H1 (cell line): ENCODE measurements around the gene PIAS1. TPM values are rescaled to one million over a fixed set of nuclear protein-coding genes. Genes with fewer than 3 reads are reported as not detected.

Experiments
- CTCF ChIA-PET: fragments of 300-600 bp; sonication (Branson Sonifier 250); formaldehyde crosslinking; loops from one replicate; lab custom pipeline; 2021; ENCODE audit not compliant: partially characterized antibody; lab: Charles Lee
- POLR2A ChIA-PET: fragments of 300-600 bp; sonication (Branson Sonifier 250); formaldehyde crosslinking; loops from one replicate; lab custom pipeline; 2021; ENCODE audit warnings: inconsistent platforms; ENCODE audit not compliant: partially characterized antibody; lab: Charles Lee
- DNase-seq, 2 experiments: peaks; one replicate each; pipeline versions ENCODE4 v3.0.0 to v3.0.0-alpha.2; 2010 to 2022; ENCODE audit warnings: low spot score in 2 of 2, low read depth in 1 of 2, mixed read lengths in 1 of 2
- FAIRE-seq: peaks from 2 replicates; lab custom pipeline; 2011; peaks lifted over from hg19 to GRCh38; lab: Jason Lieb, UNC
- H2AFZ ChIP-seq: 2 replicates; pipeline ENCODE4 v1.8.1; 2012; ENCODE audit warnings: low read length, inconsistent platforms
- H2AK5ac ChIP-seq: 2 replicates; pipeline ENCODE4 v1.6.1; 2013; ENCODE audit warnings: low read depth, low read length
- H2BK120ac ChIP-seq: replicated peaks from 2 replicates; pipeline ENCODE3; 2013; ENCODE audit warnings: low read depth, low read length, inconsistent platforms
- H2BK12ac ChIP-seq: 2 replicates; pipeline ENCODE4 v1.6.1; 2013; ENCODE audit warnings: low read depth, low read length
- H2BK15ac ChIP-seq: 2 replicates; pipeline ENCODE4 v1.6.1; 2013; ENCODE audit warnings: low read length
- H2BK20ac ChIP-seq: 2 replicates; pipeline ENCODE4 v1.6.1; 2013; ENCODE audit warnings: low read length
- H2BK5ac ChIP-seq: 2 replicates; pipeline ENCODE4 v1.6.1; 2013; ENCODE audit warnings: low read depth, low read length
- H3K14ac ChIP-seq: 2 replicates; pipeline ENCODE4 v1.6.1; 2013; ENCODE audit warnings: inconsistent platforms; ENCODE audit not compliant: insufficient read length
- H3K18ac ChIP-seq: 2 replicates; pipeline ENCODE4 v1.6.1; 2013; ENCODE audit warnings: low read length; ENCODE audit errors: extremely low read depth
- H3K23ac ChIP-seq: 2 replicates; pipeline ENCODE4 v1.6.1; 2013; ENCODE audit warnings: inconsistent platforms; ENCODE audit not compliant: insufficient read length
- H3K23me2 ChIP-seq: 2 replicates; pipeline ENCODE4 v1.6.1; 2013; ENCODE audit warnings: low read depth, low read length
- H3K27ac ChIP-seq: 2 replicates; pipeline ENCODE4 v1.6.1; 2011; ENCODE audit warnings: low read depth, low read length, inconsistent platforms
- H3K27me3 ChIP-seq, 4 experiments: replicated peaks in 1 of 4; 1 replicate in 1 of 4; 2 replicates in 3 of 4; pipeline versions ENCODE4 v1.6.1 to v1.8.1; 2011 to 2013; ENCODE audit warnings: low read length in 3 of 4, mild to moderate bottlenecking in 3 of 4, inconsistent platforms in 2 of 4, mixed read lengths in 2 of 4, moderate library complexity in 1 of 4; ENCODE audit not compliant: control insufficient read depth in 3 of 4, insufficient read depth in 3 of 4; ENCODE audit errors: extremely low read depth in 1 of 4
- H3K36me3 ChIP-seq, 4 experiments: 2 replicates each; pipeline versions ENCODE4 v1.6.1 to v1.8.1; 2011 to 2013; ENCODE audit warnings: mild to moderate bottlenecking in 4 of 4, low read length in 3 of 4, moderate library complexity in 2 of 4, control low read depth in 1 of 4, inconsistent platforms in 1 of 4; ENCODE audit not compliant: insufficient read depth in 4 of 4, control insufficient read depth in 2 of 4
- H3K4ac ChIP-seq: replicated peaks from 2 replicates; pipeline ENCODE3; 2013; ENCODE audit warnings: low read length, low read depth, mixed read lengths, inconsistent platforms; ENCODE audit not compliant: insufficient read length
- H3K4me1 ChIP-seq, 4 experiments: replicated peaks in 1 of 4; 1 replicate in 1 of 4; 2 replicates in 3 of 4; pipeline versions ENCODE4 v1.6.1 to v1.8.1; 2011 to 2013; ENCODE audit warnings: low read length in 3 of 4, inconsistent platforms in 2 of 4, mixed read lengths in 1 of 4; ENCODE audit not compliant: insufficient read depth in 4 of 4, control insufficient read depth in 3 of 4
- H3K4me2 ChIP-seq, 2 experiments: 2 replicates each; pipeline versions ENCODE4 v1.6.1 to v1.8.1; 2011 to 2013; ENCODE audit warnings: low read depth in 2 of 2, low read length in 2 of 2, control low read depth in 1 of 2, inconsistent platforms in 1 of 2, mild to moderate bottlenecking in 1 of 2; ENCODE audit not compliant: insufficient read depth in 1 of 2
- H3K4me3 ChIP-seq, 4 experiments: fragments of 200-600, 300-600 bp in 1 of 4; sonication (generic), shearing (Covaris generic), sonication (Bioruptor Twin) in 1 of 4; 2 replicates each; pipeline versions ENCODE4 v1.5.1 to v1.8.1; 2011 to 2016; ENCODE audit warnings: low read length in 4 of 4, low read depth in 3 of 4, control low read depth in 2 of 4, inconsistent platforms in 2 of 4, mild to moderate bottlenecking in 2 of 4, mixed read lengths in 1 of 4, moderate library complexity in 1 of 4; ENCODE audit not compliant: insufficient read depth in 2 of 4; ENCODE audit errors: extremely low read depth in 1 of 4
- H3K56ac ChIP-seq: replicated peaks from 2 replicates; pipeline ENCODE3; 2013; ENCODE audit warnings: low read depth, mild to moderate bottlenecking, mixed read lengths, low read length, inconsistent platforms; ENCODE audit not compliant: insufficient read length
- H3K79me1 ChIP-seq: 2 replicates; pipeline ENCODE4 v1.6.1; 2013; ENCODE audit warnings: low read depth, low read length, control low read depth
- H3K79me2 ChIP-seq, 2 experiments: 2 replicates each; pipeline versions ENCODE4 v1.6.1 to v1.8.1; 2012 to 2013; ENCODE audit warnings: low read length in 2 of 2, mild to moderate bottlenecking in 2 of 2, inconsistent platforms in 1 of 2; ENCODE audit not compliant: insufficient read depth in 2 of 2, control insufficient read depth in 1 of 2
- H3K9ac ChIP-seq, 4 experiments: replicated peaks in 1 of 4; 1 replicate in 1 of 4; 2 replicates in 3 of 4; pipeline versions ENCODE4 v1.6.1 to v1.8.1; 2011 to 2013; ENCODE audit warnings: low read depth in 3 of 4, low read length in 3 of 4, control low read depth in 2 of 4, mild to moderate bottlenecking in 2 of 4, moderate library complexity in 2 of 4, inconsistent platforms in 1 of 4; ENCODE audit errors: extremely low read depth in 1 of 4
- H3K9me3 ChIP-seq, 2 experiments: 2 replicates each; pipeline versions ENCODE4 v1.6.1 to v1.8.1; 2012 to 2013; ENCODE audit warnings: mild to moderate bottlenecking in 2 of 2, moderate library complexity in 2 of 2, control low read depth in 1 of 2, inconsistent platforms in 1 of 2, low read depth in 1 of 2, low read length in 1 of 2, mixed read lengths in 1 of 2; ENCODE audit not compliant: insufficient read depth in 2 of 2
- H4K20me1 ChIP-seq, 2 experiments: replicated peaks in 1 of 2; 2 replicates each; pipeline versions ENCODE3 to v1.8.1; 2011 to 2013; ENCODE audit warnings: inconsistent platforms in 2 of 2, low read length in 2 of 2, mild to moderate bottlenecking in 1 of 2; ENCODE audit not compliant: insufficient read depth in 2 of 2, control insufficient read depth in 1 of 2
- H4K5ac ChIP-seq: 2 replicates; pipeline ENCODE4 v1.6.1; 2013; ENCODE audit warnings: low read length, low read depth, mixed read lengths, inconsistent platforms; ENCODE audit not compliant: insufficient read length
- H4K8ac ChIP-seq: 2 replicates; pipeline ENCODE4 v1.8.0; 2013; ENCODE audit warnings: mild to moderate bottlenecking, moderate library complexity, low read length, inconsistent platforms; ENCODE audit not compliant: insufficient read depth; ENCODE audit errors: extremely low read depth
- H4K91ac ChIP-seq: replicated peaks from 2 replicates; pipeline ENCODE3; 2013; ENCODE audit warnings: low read length, mixed read lengths, inconsistent platforms; ENCODE audit not compliant: insufficient read length
- TCF12 ChIP-seq: IDR thresholded peaks from 2 replicates; pipeline ENCODE4 v1.6.1; 2011; ENCODE audit warnings: low read depth, mild to moderate bottlenecking, low read length
- WGBS, 2 experiments: shearing (Covaris generic) in 1 of 2; methylation state at CpG; one replicate each; pipeline versions ENCODE4 v1.1.6 to v1.1.7; 2013 to 2015; ENCODE audit warnings: low lambda C conversion rate in 2 of 2, mixed read lengths in 2 of 2, inconsistent platforms in 1 of 2, low coverage in 1 of 2, missing lambda C conversion rate in 1 of 2; ENCODE audit not compliant: insufficient replicate concordance in 2 of 2, insufficient coverage in 1 of 2, insufficient read length in 1 of 2; ENCODE audit errors: extremely low coverage in 1 of 2, missing lambda C conversion rate in 1 of 2; 5-methylcytosine and 5-hydroxymethylcytosine counted together
- polyA plus RNA-seq, 7 experiments: library from polyadenylated mRNA; depleted of rRNA in 3 of 7; stranded (reverse) in 5 of 7; unstranded in 2 of 7; fragments of >200 nt in 5 of 7; fragments of 200-250 nt in 2 of 7; gene quantifications; 1 replicate in 5 of 7; 2 replicates in 1 of 7; 4 replicates in 1 of 7; pipeline versions ENCODE4 v1.2.1 to v1.2.3, GENCODE V29; 2011 to 2013; ENCODE audit warnings: missing spikeins in 2 of 7, mixed read lengths in 2 of 7
- total RNA-seq: library from RNA; stranded (reverse); fragmentation: NEBNext Ultra II Directional; extraction: Animal tissue kit (Norgen Biotek cat#: 25700); gene quantifications from 2 replicates; pipeline ENCODE4 v1.2.1, GENCODE V29; 2021

Gene PIAS1
- total and polyA plus RNA-seq, 2 of the 8 experiments (the other 6 are each of a cell fraction or from before 2014, with no cell fraction given): 30.8 to 34.5 TPM

GRCh38 chr15:68224108-68224507, 170.0 kb downstream of the PIAS1 start:
- no peak for TF ChIP-seq TCF12
- POLR2A ChIA-PET: interaction anchor here (1.4 to 2.3 kb wide), 4 partner anchors 10 to 117 kb away, joined by 3 to 11 read pairs (median 6); no protein-coding TSS in a partner anchor
- peaks cover 37% of the 10 kb centered on the region for H3K79me1 ChIP-seq
- H3K23me2 ChIP-seq: peaks cover 8% of the 10 kb centered on the region; the same call in 1 of the 2 replicates
- H3K9me3 ChIP-seq: peaks cover 0 to 15% of the 10 kb centered on the region in 2 experiments; a peak in 2 of 4 replicates
- DNase-seq: no peak
- H2AK5ac ChIP-seq: no peak overlapping the region
- peaks cover 0 to 16% (median 7%) of the 10 kb centered on the region in 4 experiments; a peak in 4 of 8 replicates for H3K36me3 ChIP-seq
- H3K79me2 ChIP-seq: peaks cover 33 to 77% of the 10 kb centered on the region in 2 experiments
- CTCF ChIA-PET: interaction anchor here (0.7 to 2.1 kb wide), 3 partner anchors 13 to 338 kb away, joined by 3 to 7 read pairs (median 3); no protein-coding TSS in a partner anchor
- no peak overlapping the region for H2BK5ac ChIP-seq
- no peak overlapping the region for H3K4me3 ChIP-seq
- no peak overlapping the region for H3K27ac ChIP-seq
- no peak overlapping the region for H3K14ac ChIP-seq
- H2BK120ac ChIP-seq: no peak overlapping the region
- no peaks in the 10 kb centered on the region for H3K27me3 ChIP-seq
- no peak overlapping the region for H4K8ac ChIP-seq
- peaks cover 4 to 13% of the 10 kb centered on the region in 2 experiments for H4K20me1 ChIP-seq
- H3K4ac ChIP-seq: no peak overlapping the region
- no peak overlapping the region for H2BK12ac ChIP-seq
- no peak overlapping the region for H2BK20ac ChIP-seq
- peaks cover 6 to 9% (median 7%) of the 10 kb centered on the region in 4 experiments for H3K4me1 ChIP-seq
- H3K56ac ChIP-seq: no peak overlapping the region
- H4K91ac ChIP-seq: no peak overlapping the region
- H4K5ac ChIP-seq: no peak overlapping the region
- no peak overlapping the region for H3K23ac ChIP-seq
- H2AFZ ChIP-seq: no peak overlapping the region
- no peak overlapping the region for H3K18ac ChIP-seq
- H3K9ac ChIP-seq: no peak overlapping the region
- WGBS, 2 experiments: 42% methylated on average over 2 of the region's 3 CpGs; no CpG with 5 or more reads in 1 of the 2 experiments
- no peak overlapping the region for H3K4me2 ChIP-seq
- FAIRE-seq: no peak
- H2BK15ac ChIP-seq: no peak overlapping the region
